AML-193 (cell line): ENCODE measurements around the gene SPRR1A.

Source experiments
- DNase-seq, 2 experiments: peaks; one replicate each; lab custom pipeline; 2025; lab: John Stamatoyannopoulos, UW

Gene SPRR1A

GRCh38 chr1:153030895-153031294 lies 47.0 kb downstream of the SPRR1A start, which contains the start of gene SPRR1B:
SPRR1B (plus strand) TSS chr1:153031203; CDS start chr1:153032346, 1,143 bp downstream.
- no peak for DNase-seq

- no peak for DNase-seq
These were observed 48.2 kb downstream of the SPRR1A start for GRCh38 chr1:153032073-153032472.

- DNase-seq: no peak
These were observed 48.9 kb downstream of the SPRR1A start for GRCh38 chr1:153032677-153033308.

GRCh38 chr1:153035211-153035610 lies 51.3 kb downstream of the SPRR1A start:
- DNase-seq: no peak
